GM18858 (cell line): ENCODE data around the gene S100A4.

Experiments
- ATAC-seq: cut with Tn5 transposase; IDR thresholded peaks from one replicate; pipeline ENCODE4 v1.9.1; 2021; ENCODE audit not compliant: unreplicated experiment

S100A4 gene

DNA sequence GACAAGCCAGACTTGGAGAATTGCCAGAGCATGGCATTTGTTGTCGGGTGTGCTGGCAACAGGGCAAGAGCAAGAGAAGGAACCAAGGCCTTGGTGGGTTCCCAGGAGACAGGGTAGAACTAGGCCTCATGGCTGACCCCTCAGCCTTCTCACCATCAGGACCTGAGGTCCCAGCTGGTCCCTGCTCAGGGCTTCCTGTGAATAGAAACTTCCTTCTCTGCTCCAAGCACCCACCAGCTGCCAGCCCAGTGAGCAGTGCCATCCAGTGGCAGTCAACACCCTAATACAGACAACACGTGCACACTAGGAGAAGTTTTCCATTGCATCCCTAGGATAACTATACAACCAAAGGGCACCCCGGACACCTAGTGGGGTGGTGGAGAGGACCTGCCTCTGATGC lies 32.6 kb downstream of the S100A4 start:
- ATAC-seq, result no peak

DNA sequence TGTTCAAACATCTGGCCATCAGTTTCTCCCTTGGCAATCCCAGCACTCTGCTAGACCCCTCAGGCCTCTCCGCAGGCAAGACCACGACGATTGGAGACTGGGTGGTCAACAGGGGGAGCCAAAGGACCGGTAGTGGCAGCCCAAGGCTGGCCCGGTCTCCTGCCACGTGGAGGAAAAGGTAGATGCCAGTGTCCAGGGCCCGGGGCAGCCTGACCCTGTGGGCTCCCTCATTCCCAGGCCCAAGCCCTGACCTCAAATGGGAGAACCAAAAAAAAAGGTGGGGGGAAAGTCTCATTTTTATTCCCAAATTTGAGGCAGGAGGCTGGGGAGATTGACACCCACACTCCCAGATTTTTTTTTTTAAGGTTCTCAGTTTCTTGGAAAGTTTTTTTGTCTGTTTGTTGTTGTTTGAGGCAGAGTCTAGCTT lies 34.6 kb downstream of the S100A4 start:
- ATAC-seq, result no peak

GRCh38 chr1:153509729-153510354 lies 35.8 kb downstream of the S100A4 start:
- no peak for ATAC-seq

DNA sequence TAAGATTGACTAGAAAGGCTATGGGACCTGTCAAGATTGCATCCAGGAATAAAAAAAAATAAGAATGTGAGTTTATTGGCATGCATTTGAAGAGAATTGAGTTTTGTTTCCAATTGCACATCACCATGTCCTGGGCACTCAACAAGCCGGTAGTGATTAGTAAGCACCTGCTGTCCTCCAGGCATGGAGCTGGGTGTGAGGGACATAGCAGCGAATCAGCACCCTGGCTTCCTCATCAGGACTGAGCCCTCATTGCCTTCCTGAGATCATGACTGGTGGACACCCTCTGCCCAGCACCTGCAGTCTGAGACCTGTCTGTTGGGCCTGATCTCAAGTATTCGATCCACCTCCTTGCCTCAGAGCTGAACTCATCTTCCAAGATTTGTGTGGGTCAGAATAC lies 36.6 kb downstream of the S100A4 start:
- no peak for ATAC-seq

GRCh38 chr1:153507926-153508583 lies 37.6 kb downstream of the S100A4 start:
- ATAC-seq, result no peak

DNA sequence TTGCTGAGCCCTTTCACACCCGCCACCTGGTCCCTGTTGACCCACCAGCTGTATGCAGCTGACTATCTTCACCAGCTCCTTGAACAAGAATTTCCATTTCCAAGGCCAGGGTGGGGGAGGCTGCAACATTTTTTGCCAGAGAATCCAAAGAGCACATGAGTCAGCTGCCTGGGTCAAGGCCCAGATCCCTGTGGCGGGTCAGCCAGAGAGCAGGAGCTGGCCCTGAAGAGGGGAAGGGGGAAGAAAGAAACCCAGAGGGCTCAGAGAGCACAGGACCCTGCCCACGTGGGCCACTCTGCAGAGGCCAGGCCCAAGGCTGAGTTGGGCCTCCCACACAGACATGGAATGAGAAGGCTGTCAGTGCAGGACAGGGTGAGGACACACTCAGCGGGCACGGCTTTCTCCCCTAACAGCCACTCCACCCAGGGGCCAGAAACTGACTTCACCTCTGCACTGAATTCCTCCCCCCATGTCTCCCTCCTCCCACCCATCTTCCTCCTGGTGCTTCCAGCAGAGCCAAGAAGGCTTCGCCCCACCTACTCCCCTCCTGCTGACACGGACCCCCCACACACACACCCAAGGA lies 38.7 kb downstream of the S100A4 start:
- no peak for ATAC-seq

DNA sequence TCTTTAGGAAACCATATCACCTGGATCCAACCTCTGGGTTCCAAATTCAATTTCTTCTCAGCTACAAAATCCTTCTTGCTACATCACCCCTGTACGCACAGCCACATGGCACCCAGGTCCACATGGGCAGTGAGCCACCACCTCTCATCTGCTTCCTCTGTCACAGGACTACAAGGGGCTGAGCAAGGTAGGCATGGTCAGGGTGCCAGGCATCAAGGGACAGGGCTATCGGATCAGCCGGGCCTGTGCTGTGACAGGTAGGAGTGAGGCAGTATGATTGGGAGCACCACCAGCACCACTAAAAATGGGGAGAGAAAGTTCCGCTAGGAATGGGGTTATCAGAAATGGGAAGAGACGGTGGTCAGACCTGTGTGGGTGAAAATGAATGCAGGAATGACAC lies 39.2 kb downstream of the S100A4 start:
- no peak for ATAC-seq

DNA sequence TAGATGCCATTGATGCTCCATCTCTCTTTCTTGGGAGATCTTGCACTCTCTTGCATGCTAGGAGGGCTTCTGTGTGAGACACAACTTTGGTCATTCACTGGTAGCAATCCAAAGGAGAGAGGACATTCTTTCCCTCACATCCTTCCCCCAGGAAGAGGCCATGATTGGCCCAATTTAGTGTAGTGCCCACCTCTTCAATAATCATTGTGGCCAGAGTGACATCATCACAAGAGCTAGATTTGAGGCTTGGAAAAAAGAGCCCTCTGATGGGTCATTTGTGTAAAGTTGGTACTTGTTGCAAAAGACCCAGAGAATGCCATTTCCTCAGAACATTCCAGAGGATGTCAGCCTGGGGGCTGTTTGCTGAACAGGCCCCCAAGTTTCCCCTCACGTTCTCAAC lies 40.0 kb downstream of the S100A4 start:
- ATAC-seq, result no peak

DNA sequence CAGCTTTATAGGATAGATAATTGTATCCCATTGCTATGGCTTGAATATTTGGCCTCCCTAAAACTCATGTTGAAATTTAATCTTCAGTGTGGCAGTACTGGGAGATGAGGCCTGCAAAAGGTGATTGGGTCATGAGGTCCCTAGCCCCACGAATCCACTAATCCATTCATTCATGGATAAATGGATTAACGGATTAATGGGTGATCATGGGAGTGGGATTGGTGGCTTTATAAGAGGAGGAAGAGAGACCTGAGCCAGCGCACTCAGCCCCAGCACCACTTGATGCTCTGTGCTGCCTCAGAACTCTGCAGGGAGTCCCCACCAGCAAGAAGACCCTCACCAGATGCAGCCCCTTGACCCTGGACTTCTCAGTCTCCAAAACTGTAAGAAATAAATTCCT lies 41.8 kb downstream of the S100A4 start:
- ATAC-seq, result no peak

DNA sequence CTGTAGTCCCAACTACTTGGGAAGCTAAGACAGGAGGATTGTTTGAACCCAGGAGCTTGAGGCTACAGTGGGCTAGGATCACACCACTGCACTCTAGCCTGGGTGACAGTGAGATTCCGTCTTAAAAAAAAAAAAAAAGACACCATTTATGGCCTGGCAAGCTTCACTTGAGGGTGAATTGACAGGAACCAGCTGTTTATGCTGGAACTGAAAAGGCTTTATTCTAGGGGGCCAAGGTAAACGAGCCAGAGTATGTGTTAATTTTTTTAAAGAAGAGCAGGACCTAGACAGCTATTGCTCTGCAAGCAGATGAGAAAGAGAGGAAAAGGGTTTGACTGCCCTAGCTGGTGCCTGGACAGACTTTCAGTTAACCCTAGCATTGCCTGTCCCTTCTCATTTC lies 46.9 kb downstream of the S100A4 start:
- no peak for ATAC-seq

DNA sequence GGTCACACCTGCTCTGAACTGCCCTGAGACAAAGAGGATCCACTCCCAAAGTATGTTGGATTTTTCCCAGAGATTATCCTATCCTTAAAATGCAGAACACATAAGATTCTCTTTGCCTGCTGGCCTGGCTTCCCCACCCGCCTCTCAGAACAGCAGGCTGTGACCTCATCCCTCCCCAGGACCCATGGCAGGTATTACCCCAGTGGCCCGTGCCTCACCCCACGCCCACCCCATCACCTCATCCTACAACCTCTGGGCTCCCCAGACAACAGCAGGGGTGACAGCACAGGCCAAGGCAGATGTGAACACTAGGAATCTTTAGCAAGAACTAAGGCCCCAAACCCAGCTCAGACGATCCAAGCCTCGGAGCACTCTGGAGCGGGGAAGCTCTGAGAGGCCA lies 50.1 kb downstream of the S100A4 start:
- ATAC-seq, result no peak

DNA sequence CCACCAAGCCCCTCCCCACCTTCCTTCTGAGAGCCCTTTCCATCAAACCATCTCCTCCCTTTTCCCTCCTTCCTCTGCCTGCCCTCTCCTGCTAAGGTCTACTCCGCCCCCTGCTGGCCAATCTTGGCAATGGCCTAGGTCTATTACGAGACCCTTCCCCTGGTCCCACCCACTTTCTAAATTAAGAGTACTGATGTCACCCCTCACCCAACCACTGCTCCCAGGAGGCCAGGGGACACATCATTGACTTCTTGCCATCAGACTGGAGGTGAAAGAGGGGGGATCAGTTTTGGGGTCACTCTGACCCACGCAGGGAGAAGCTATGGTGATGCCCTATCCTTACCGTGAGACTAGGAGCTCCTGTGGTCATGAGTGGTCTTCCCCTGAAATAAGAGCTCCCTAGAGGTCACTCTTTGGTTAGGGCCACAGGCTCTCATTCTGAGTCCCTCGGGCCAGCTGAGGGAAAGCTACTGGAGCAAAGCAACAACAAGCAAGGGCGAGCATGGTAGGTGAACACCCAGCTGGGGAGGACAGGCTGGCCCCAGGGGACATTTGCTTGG lies 50.5 kb downstream of the S100A4 start:
- no peak for ATAC-seq
